ENCODE results near the gene FBL.

FBL gene

GRCh38 chr19:39797083-39797482 lies 49.1 kb downstream of the FBL start:
- no peaks in the 10 kb centered on the region for H3K9me3 Mint-ChIP-seq
- H3K4me3 Mint-ChIP-seq = no peak overlapping the region
- no peak for DNase-seq
- H3K27me3 Mint-ChIP-seq (ENCODE audit: low read depth, poor library complexity) = peaks cover 17% of the 10 kb centered on the region
- no peaks in the 10 kb centered on the region for H3K36me3 Mint-ChIP-seq (ENCODE audit: low read depth)
- H3K27ac Mint-ChIP-seq = no peak overlapping the region
- TF ChIP-seq CTCF (IDR thresholded peaks at IDR 0.05) = no peak
- H3K4me1 Mint-ChIP-seq = peaks cover 9% of the 10 kb centered on the region

GRCh38 chr19:39796000-39796498 lies 50.1 kb downstream of the FBL start:
- no peak overlapping the region for H3K27ac Mint-ChIP-seq
- DNase-seq = no peak
- H3K27me3 Mint-ChIP-seq (ENCODE audit: low read depth, poor library complexity) = peaks cover 14% of the 10 kb centered on the region
- H3K36me3 Mint-ChIP-seq (ENCODE audit: low read depth) = no peaks in the 10 kb centered on the region
- H3K9me3 Mint-ChIP-seq = no peaks in the 10 kb centered on the region
- H3K4me1 Mint-ChIP-seq = peaks cover 9% of the 10 kb centered on the region
- H3K4me3 Mint-ChIP-seq = no peak overlapping the region
- no peak for TF ChIP-seq CTCF (IDR thresholded peaks at IDR 0.05)

- Mint-ChIP-seq H3K36me3 (ENCODE audit: low read depth) (no peaks in the 10 kb centered on the region), H3K4me3 (no peak overlapping the region), H3K9me3 (peaks cover 3% of the 10 kb centered on the region), H3K27me3 (ENCODE audit: low read depth, poor library complexity) (peaks cover 13% of the 10 kb centered on the region), H3K27ac (no peak overlapping the region), H3K4me1 (peaks cover 9% of the 10 kb centered on the region)
- no peak for DNase-seq
- no peak for TF ChIP-seq CTCF (IDR thresholded peaks at IDR 0.05)
Observed at GRCh38 chr19:39795001-39795400, 51.2 kb downstream of the FBL start.

- Mint-ChIP-seq H3K9me3 (peaks cover 16% of the 10 kb centered on the region), H3K36me3 (ENCODE audit: low read depth) (peaks cover 3% of the 10 kb centered on the region), H3K4me3 (peak overlapping the region; percentile 69), H3K4me1 (peaks cover 9% of the 10 kb centered on the region), H3K27ac (peak overlapping the region; percentile 11), H3K27me3 (ENCODE audit: low read depth, poor library complexity) (peaks cover 6% of the 10 kb centered on the region)
- peak; percentile 84 for TF ChIP-seq CTCF (IDR thresholded peaks at IDR 0.05)
- DNase-seq = peak; percentile 84
Observed at GRCh38 chr19:39792999-39793546, 53.1 kb downstream of the FBL start.

- H3K27ac Mint-ChIP-seq = no peak overlapping the region
- peaks cover 5% of the 10 kb centered on the region for H3K4me1 Mint-ChIP-seq
- no peak overlapping the region for H3K4me3 Mint-ChIP-seq
- H3K9me3 Mint-ChIP-seq = peaks cover 29% of the 10 kb centered on the region
- no peak for DNase-seq
- peaks cover 4% of the 10 kb centered on the region for H3K36me3 Mint-ChIP-seq (ENCODE audit: low read depth)
- no peak for TF ChIP-seq CTCF (IDR thresholded peaks at IDR 0.05)
- H3K27me3 Mint-ChIP-seq (ENCODE audit: low read depth, poor library complexity) = peaks cover 28% of the 10 kb centered on the region
Observed at GRCh38 chr19:39788244-39788643, 57.9 kb downstream of the FBL start.

Measured in nephron progenitor cell (in vitro differentiated cells).